T-helper 2 cell treated with Interferon-gamma antibody and Interleukin-4, amounts not matched to agents 5 μg/mL and 100 μg/mL, for 36 hours (primary cell): ENCODE results near the gene SPATA31C1.

Experiments used
- DNase-seq: peaks from one replicate; pipeline ENCODE4 v3.0.0; 2021; ENCODE audit warnings: low spot score
- H3K27ac Mint-ChIP-seq: one replicate; pipeline ENCODE4 v1.8.0; 2021; ENCODE audit warnings: mild to moderate bottlenecking, mixed read lengths
- H3K27me3 Mint-ChIP-seq: one replicate; pipeline ENCODE4 v1.8.0; 2021; ENCODE audit warnings: low read depth, mixed read lengths
- H3K36me3 Mint-ChIP-seq: one replicate; pipeline ENCODE4 v1.8.0; 2021; ENCODE audit warnings: low read depth, mixed read lengths
- H3K4me1 Mint-ChIP-seq: one replicate; pipeline ENCODE4 v1.8.0; 2021; ENCODE audit warnings: low read depth, mixed read lengths
- H3K4me3 Mint-ChIP-seq: one replicate; pipeline ENCODE4 v1.8.0; 2022; ENCODE audit warnings: mild to moderate bottlenecking, moderate library complexity, mixed read lengths
- H3K9me3 Mint-ChIP-seq: one replicate; pipeline ENCODE4 v1.8.0; 2021; ENCODE audit warnings: mixed read lengths

SPATA31C1 gene

DNA sequence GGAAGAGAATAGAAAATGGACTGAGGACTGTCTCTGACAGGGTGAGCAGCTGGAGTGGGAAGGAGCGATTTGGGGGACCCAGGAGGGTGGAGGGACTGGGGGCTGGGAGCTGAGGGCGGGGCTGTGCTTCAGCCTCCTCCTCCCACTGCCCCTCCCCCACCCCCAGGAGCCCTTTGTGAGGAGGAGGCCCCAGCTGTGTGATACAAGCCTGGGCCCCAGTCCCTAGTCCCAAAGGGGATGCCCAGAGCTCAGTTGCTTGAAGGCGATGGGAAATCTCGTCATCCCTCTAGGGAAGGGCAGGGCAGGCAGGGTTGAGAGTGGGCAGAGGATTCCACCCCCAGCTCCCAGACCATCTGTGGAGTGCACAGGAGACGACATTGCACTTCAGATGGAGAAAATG, 35.1 kb upstream of the SPATA31C1 start, which contains the start of gene SPATA31E1:
Gene SPATA31E1, plus strand, starts transcription at position 251 of the 400 bp plus-strand sequence. Its CDS starts 15 bp downstream, at position 266.
- no peaks in the 10 kb centered on the region for H3K27me3 Mint-ChIP-seq

DNA sequence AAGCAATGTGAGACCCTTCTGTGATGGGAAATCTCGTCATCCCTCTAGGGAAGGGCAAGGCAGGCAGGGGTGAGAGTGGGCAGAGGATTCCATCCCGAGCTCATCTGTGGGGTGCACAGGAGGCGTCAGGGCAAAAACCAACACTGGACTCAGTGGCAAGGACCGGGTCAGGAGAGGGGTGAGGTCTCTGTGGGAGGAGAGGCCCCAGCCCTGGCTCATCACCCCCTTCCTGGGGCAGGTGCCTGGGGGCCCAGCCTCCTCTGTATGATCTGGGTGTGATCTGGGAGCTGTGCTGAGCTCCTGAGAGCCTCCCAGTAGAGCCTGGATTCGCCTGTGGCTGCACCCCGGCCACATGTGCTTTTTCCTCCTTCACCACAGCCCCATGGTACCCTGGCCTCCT, 34.5 kb upstream of the SPATA31C1 start:
- no peak overlapping the region for H3K4me3 Mint-ChIP-seq
- no peak overlapping the region for H3K27ac Mint-ChIP-seq
- H3K36me3 Mint-ChIP-seq, result no peaks in the 10 kb centered on the region
- no peaks in the 10 kb centered on the region for H3K9me3 Mint-ChIP-seq
- no peaks in the 10 kb centered on the region for H3K4me1 Mint-ChIP-seq
- no peaks in the 10 kb centered on the region for H3K27me3 Mint-ChIP-seq
- no peak for DNase-seq

More for the DNA sequence above, 35.1 kb upstream of the SPATA31C1 start, which contains the start of gene SPATA31E1:
- Mint-ChIP-seq H3K27ac (no peak within 1 kb of the TSS), H3K4me3 (no peak within 1 kb of the TSS), H3K4me1 (no peaks in the 10 kb centered on the region), H3K9me3 (no peaks in the 10 kb centered on the region), H3K36me3 (no peaks in the 10 kb centered on the region)
- no peak for DNase-seq

DNA sequence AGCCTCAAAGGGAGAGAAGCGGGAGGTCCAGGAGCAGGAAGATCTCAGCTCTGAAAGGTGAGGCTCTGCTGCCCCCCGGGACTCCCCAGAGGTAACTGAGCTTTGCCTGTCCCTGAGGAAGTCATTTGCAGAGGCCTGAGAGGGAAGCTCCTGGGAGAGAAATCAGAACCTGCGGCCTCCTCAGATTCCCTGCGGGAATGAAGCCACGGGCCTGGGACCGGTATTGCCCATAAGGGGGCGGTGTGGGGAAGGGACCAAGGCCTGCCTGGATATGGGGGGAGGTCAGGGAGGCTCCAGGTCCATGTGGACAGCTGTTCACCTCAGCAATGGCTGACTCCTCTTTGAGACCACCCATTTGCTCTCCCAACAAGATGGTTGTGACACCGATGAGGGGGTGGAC, 33.8 kb upstream of the SPATA31C1 start:
- Mint-ChIP-seq H3K27ac (no peak overlapping the region), H3K4me1 (no peaks in the 10 kb centered on the region), H3K36me3 (no peaks in the 10 kb centered on the region), H3K27me3 (no peaks in the 10 kb centered on the region), H3K4me3 (no peak overlapping the region), H3K9me3 (no peaks in the 10 kb centered on the region)
- DNase-seq, result no peak

DNA sequence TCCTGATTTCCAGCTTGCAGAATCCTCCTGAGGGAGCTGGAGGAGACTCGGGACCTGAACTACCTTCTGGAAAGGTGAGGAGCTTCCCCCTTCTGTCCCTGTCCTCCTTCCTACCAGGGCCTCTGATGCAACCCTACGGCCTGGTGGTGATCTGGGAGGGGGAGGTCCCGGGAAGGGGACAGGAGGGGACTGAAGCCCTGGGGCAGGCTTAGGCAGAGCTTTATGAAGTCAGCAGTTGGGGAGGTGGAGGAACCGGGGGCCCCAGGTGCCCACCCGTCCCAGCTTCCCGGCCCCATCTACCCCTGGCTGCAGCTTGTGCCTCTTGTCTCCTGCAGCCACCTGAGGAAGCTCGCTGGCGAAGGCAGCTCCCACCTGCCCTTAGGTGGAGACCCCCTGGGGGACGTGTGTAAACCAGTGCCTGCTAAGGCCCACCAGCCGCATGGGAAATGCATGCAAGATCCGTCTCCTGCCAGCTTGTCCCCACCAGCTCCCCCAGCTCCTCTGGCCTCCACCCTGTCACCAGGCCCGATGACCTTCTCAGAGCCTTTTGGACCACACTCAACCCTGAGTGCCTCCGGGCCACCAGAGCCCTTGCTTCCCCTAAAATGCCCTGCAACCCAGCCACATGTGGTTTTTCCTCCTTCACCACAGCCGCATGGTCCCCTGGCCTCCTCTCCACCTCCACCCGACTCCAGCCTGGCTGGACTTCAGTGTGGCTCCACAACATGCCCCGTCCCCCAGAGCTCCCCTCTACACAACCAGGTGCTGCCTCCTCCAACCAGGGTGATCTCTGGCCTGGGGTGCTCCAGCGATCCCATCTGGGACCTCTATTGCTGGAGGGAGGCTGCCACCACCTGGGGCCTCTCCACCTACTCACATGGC, 32.9 kb upstream of the SPATA31C1 start:
- H3K4me3 Mint-ChIP-seq, result no peak overlapping the region
- no peak overlapping the region for H3K27ac Mint-ChIP-seq

GRCh38 chr9:87885484-87886189, 32.1 kb upstream of the SPATA31C1 start:
- Mint-ChIP-seq H3K4me3 (no peak overlapping the region), H3K27ac (no peak overlapping the region), H3K36me3 (no peaks in the 10 kb centered on the region), H3K27me3 (no peaks in the 10 kb centered on the region), H3K4me1 (no peaks in the 10 kb centered on the region), H3K9me3 (no peaks in the 10 kb centered on the region)
- no peak for DNase-seq

More for the DNA sequence above, 32.9 kb upstream of the SPATA31C1 start:
- DNase-seq, result no peak
- Mint-ChIP-seq H3K36me3 (no peaks in the 10 kb centered on the region), H3K27me3 (no peaks in the 10 kb centered on the region), H3K4me1 (no peaks in the 10 kb centered on the region), H3K9me3 (no peaks in the 10 kb centered on the region)

GRCh38 chr9:87886210-87886932, 31.4 kb upstream of the SPATA31C1 start:
- Mint-ChIP-seq H3K27ac (no peak overlapping the region), H3K9me3 (no peaks in the 10 kb centered on the region), H3K36me3 (no peaks in the 10 kb centered on the region), H3K27me3 (no peaks in the 10 kb centered on the region), H3K4me3 (no peak overlapping the region), H3K4me1 (no peaks in the 10 kb centered on the region)
- no peak for DNase-seq

DNA sequence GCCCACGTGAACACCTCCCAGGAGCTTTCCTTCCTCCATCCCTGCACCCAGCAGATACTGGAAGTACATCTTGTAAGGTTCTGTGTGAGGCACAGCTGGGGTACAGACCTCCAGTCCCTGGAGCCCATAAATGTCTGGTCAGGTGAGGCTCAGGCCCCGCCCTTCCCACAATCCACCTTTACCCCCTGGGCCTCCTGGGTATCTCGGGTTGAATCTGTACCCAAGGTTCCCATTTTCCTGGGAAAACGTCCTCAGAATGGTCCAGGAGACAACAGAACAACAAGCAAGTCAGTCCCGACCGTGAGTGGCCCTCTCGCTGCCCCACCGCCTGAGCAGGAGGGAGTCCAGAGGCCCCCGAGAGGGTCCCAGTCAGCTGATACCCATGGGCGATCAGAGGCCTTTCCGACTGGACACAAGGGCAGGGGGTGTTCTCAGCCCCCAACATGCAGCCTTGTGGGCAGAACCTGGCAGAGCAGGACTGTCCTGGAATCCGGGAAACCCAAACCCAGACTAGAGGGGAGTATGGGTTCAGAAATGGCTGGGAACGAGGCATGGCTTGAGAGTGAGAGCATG, 30.7 kb upstream of the SPATA31C1 start:
- no peak overlapping the region for H3K4me3 Mint-ChIP-seq
- H3K27me3 Mint-ChIP-seq, result no peaks in the 10 kb centered on the region
- H3K9me3 Mint-ChIP-seq, result no peaks in the 10 kb centered on the region
- no peak for DNase-seq
- H3K36me3 Mint-ChIP-seq, result no peaks in the 10 kb centered on the region
- no peaks in the 10 kb centered on the region for H3K4me1 Mint-ChIP-seq
- H3K27ac Mint-ChIP-seq, result no peak overlapping the region

- no peaks in the 10 kb centered on the region for H3K4me1 Mint-ChIP-seq
- no peak for DNase-seq
- H3K27ac Mint-ChIP-seq, result no peak overlapping the region
- no peaks in the 10 kb centered on the region for H3K9me3 Mint-ChIP-seq
- H3K4me3 Mint-ChIP-seq, result no peak overlapping the region
- H3K27me3 Mint-ChIP-seq, result peaks cover 5% of the 10 kb centered on the region
- H3K36me3 Mint-ChIP-seq, result no peaks in the 10 kb centered on the region
Measured at GRCh38 chr9:87887661-87888480, 29.9 kb upstream of the SPATA31C1 start.

GRCh38 chr9:87888501-87888900, 29.3 kb upstream of the SPATA31C1 start:
- H3K4me1 Mint-ChIP-seq, result peaks cover 1% of the 10 kb centered on the region
- H3K27ac Mint-ChIP-seq, result no peak overlapping the region
- no peak overlapping the region for H3K4me3 Mint-ChIP-seq
- no peak for DNase-seq
- H3K9me3 Mint-ChIP-seq, result no peaks in the 10 kb centered on the region
- peaks cover 7% of the 10 kb centered on the region for H3K27me3 Mint-ChIP-seq
- no peaks in the 10 kb centered on the region for H3K36me3 Mint-ChIP-seq

DNA sequence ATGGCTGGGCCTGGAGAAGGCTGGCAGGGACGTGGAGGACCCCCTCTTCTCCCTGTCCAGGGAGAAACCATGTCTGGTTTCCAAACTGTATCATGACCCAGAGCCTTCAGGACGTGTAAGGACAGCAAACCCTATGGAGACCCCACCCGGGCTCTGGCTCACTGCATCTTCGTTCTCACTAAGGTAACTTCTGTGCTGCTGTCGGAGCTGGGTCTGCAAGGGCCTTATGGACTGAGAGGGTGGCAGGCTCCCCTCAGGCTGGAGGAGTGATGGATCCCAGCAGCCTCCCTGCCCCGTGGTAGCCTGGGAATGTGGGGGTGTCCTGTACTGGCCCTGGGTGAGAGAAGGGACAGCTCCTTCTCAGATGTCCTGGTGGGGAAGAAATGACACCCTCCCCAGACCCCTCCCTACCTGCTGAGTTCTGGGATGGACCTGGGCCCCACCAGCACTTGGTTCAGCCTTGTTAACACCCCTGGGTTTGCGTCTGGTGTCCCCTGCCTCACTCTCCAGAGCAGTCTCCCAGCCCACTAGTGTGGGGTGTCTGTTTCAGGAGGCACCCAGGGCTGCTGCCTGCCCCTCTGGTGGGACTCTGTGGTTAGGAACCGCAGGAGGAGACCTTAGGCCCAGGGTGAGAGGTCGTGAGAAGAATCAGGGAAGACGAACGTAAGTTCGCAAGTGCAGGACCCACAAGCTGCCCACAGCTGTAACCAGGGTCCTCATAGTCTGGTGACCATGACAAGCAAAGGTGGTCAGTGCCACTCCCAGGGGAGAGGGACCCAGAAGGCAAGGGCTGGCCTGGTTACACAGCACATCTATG, 28.5 kb upstream of the SPATA31C1 start:
- no peak overlapping the region for H3K4me3 Mint-ChIP-seq
- H3K4me1 Mint-ChIP-seq, result peaks cover 1% of the 10 kb centered on the region
- no peaks in the 10 kb centered on the region for H3K36me3 Mint-ChIP-seq
- H3K27ac Mint-ChIP-seq, result no peak overlapping the region
- DNase-seq, result no peak
- peaks cover 11% of the 10 kb centered on the region for H3K27me3 Mint-ChIP-seq
- no peaks in the 10 kb centered on the region for H3K9me3 Mint-ChIP-seq

DNA sequence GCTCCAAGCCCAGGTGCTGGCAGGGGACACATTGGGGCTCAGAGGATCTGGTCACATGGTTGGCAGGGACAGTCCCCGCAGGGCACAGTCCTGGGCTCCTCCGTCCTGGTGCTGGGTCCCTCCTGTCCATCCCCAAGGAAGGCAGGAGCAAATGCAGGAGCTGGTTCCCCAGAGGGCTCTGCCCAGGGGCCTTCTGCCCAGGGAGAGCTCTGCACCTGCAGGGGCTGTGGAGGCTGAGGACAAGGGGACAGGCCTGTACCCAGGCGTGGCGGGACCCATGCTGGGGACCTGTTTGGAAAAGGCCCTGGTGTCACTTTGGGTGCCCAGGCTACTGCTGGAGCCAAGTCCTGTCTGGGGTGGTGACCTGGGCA, 27.9 kb upstream of the SPATA31C1 start:
- Mint-ChIP-seq H3K27ac (no peak overlapping the region), H3K4me3 (no peak overlapping the region), H3K36me3 (no peaks in the 10 kb centered on the region)

DNA sequence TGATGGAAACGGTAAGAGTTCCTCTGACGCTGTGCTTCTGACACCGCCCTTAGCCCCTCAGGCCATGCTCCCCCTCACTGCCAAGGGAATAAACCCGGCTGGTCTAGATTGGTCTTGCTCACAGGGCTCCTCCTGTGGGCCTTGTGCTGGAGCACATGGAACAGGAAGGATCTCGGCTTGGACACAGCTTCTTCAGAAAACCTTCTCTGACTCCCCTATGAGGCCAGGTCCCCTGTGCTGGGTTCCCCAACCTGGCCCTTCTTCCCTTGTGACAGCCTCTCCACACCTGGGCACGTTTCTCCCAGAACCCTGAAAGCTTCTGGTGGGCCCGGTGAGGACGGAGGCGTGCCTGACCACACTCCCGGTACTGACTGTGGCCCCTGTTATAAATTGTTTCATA, 26.9 kb upstream of the SPATA31C1 start:
- Mint-ChIP-seq H3K4me1 (peaks cover 1% of the 10 kb centered on the region), H3K36me3 (no peaks in the 10 kb centered on the region), H3K27ac (no peak overlapping the region), H3K4me3 (no peak overlapping the region), H3K9me3 (no peaks in the 10 kb centered on the region), H3K27me3 (peaks cover 11% of the 10 kb centered on the region)
- no peak for DNase-seq

More for the DNA sequence above, 27.9 kb upstream of the SPATA31C1 start:
- H3K4me1 Mint-ChIP-seq, result peaks cover 1% of the 10 kb centered on the region
- H3K9me3 Mint-ChIP-seq, result no peaks in the 10 kb centered on the region
- DNase-seq, result no peak
- H3K27me3 Mint-ChIP-seq, result peaks cover 11% of the 10 kb centered on the region
